HG03342 (cell line): Measurements from ENCODE around the gene XXYLT1.

Experiments used
- ATAC-seq: cut with Tn5 transposase; IDR thresholded peaks from one replicate; pipeline ENCODE4 v1.9.1; 2021; ENCODE audit warnings: mild to moderate bottlenecking, moderate library complexity; ENCODE audit not compliant: unreplicated experiment

XXYLT1 gene

DNA sequence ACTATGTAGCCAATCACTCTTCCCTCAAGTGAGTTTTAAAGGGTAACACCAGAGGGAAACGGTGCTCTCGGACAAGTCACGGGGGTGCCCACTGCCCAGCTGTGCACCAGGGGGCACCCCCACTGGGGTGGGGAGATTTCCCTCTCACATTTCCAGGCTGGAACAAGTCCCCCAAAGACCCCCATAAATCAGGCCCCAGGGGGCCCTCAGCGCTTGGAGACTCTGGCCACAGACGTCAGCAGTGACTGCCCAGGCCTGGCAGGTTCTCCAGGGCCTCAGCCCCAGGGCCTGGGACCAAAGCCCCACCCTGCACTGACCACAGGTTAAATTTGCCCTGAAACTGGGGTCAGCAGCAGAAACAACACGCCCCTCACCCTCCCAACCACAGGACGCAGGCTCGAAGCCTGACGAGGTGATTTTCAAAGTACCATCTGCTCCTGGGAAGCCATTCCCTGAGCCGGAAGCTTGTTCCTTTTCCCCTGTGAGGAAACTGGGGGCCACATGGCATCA, 17.0 kb downstream of the XXYLT1 start:
- no peak for ATAC-seq

DNA sequence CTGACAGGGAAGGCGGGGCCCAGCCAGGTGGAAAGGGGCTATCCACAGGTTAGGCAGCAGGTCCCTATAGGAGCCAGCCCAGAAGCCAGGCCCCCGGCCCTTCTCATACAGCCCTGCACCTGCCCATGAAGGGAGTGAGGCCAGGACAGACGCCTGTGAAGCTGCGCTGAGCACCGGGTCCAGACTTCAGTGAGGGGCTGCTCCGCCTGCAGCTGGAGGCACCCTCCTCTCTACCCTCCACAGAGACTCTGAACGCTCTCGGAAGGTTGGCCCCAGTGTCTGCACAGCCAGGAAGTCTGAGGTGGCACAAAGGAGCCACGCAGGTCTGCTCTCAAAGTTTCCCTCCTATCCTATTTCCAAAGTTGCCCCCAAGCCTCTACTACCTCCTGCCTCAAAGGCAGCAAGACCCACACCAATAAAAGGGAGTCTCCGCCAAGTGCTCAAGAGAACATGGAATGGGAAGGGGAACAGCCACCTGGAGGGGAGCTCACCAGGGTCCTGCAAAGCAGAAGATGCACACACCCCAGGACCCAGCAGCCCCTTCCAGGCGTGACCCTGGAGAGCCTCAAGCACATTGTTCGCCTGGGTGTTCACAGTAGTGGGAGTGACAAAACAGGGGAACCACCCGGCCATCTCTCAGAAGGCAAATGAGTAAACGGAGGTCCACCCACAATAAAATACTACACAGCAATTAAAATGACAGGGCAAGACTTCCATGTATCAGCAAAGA, 19.5 kb downstream of the XXYLT1 start:
- ATAC-seq = no peak

DNA sequence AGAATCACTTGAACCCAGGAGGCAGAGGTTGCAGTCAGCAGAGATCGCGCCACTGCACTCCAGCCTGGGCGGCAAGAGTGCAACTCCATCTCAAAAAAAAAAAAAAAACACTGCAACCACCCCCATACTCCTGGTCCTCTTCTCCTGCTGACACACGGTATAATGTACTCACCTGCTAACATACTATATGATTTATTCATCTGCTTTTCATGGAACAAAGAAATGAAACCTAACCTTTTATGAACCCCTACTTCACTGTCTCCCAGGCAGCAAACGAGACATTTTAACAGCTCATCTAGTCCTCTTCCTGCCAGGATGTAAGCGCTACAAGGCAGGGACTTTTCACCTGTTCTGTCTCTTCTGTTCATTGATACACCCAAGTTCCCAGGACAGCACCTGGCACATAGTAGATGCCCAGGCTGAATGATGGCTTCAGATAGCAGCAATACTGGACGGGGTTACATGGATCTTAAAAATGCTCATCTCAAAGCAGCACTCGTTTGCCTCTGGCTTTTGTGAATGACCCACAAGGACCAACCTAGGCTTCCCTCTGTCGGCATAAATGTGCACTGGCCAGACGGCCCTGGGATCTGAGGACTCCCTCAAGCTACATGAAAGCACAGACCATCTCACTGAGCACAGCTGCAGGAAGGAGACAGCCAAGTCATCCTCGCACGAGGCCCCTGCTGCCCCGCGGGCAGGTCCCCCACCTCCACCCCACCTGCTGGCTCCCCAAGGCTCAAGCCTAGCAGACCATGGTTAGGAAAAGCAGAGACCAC, 20.3 kb downstream of the XXYLT1 start:
- ATAC-seq = no peak

DNA sequence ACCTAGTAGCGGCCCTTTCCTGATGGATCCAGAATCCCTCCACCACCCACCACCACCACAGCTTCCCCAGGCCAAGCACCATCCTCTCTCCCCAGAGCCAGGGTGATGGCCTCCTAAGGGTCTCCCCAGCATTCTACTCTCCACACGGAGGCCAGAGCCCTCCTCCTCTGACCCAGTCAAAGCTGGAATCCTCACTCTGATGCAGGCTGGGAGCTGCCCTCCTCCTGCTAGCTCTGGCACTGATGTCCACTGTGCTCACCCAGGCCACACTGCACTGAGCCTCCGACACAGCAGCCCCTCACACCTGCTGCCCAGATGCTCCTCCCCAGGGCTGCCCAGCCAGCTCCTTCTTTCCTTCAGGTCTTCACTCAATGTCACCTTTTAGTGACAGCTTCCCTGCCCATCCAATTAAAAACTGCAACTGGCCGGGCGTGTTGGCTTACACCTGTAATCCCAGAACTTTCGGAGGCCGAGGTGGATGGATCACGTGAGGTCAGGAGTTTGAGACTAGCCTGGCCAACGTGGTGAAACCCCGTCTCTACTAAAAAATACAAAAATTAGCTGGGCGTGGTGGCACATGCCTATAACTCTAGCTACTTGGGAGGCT, 21.0 kb downstream of the XXYLT1 start:
- no peak for ATAC-seq

DNA sequence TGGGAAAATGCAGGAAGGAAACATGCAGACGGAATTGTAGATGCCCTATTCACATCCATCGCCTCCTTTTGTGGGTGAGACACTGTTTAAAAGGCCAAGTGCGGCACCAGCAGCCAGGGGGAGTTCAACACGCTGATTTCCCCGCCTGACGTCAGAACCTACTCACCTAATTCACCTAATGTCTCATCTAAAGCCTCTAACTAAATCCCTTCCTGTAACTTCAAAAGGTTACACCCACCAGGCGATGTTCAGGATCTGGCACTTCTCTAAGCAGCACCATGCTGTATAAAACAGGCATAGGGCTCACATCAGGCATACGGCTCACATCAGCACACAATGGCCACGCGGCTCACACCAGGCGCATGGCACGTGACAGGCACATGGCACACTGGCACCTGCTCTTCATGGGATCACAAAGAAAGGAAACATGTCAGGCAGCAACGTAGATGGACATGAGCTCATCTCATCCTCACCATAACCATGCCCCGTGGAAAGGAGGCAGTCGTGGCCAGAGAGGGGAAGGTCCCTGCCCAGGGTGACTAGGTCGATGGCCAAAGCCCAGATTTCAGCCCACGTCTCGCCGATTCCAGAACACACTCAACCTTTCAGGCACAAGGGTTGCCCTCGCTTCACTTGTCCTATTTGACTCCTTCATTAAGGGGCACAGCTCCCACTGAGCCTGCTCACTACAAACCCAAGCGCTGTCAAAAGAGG, 21.7 kb downstream of the XXYLT1 start:
- ATAC-seq = no peak

DNA sequence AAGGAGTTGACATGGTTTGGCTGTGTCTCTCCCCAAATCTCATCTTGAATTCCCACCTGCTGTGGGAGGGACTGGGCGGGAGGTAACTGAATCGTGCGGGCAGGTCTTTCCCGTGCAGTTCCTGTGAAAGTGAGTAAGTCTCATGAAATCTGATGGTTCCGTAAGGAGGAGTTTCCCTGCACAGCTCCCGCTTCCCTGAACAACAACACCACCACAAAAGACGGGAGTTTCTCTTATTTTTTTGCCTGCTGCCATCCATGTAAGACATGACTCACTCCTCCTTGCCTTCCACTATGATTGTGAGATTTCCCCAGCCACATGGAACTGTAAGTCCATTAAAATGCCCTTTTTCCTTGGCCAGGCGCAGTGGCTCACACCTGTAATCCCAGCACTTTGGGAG, 22.7 kb downstream of the XXYLT1 start:
- ATAC-seq = no peak

DNA sequence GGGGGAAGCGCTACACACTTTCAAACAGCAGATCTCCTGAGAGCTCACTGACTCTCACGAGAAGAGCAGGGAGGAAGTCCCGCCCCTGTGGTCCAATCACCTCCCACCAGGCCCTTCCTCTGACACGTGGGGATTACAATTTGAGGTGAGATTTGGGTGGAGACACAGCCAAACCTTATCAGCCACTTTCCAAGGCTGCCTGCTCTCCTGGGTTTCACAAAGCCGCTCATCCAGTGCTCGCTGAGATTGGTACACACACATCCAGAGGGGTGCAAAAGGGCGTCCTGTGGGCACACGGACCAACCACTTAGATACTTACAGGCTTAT, 23.1 kb downstream of the XXYLT1 start:
- no peak for ATAC-seq

DNA sequence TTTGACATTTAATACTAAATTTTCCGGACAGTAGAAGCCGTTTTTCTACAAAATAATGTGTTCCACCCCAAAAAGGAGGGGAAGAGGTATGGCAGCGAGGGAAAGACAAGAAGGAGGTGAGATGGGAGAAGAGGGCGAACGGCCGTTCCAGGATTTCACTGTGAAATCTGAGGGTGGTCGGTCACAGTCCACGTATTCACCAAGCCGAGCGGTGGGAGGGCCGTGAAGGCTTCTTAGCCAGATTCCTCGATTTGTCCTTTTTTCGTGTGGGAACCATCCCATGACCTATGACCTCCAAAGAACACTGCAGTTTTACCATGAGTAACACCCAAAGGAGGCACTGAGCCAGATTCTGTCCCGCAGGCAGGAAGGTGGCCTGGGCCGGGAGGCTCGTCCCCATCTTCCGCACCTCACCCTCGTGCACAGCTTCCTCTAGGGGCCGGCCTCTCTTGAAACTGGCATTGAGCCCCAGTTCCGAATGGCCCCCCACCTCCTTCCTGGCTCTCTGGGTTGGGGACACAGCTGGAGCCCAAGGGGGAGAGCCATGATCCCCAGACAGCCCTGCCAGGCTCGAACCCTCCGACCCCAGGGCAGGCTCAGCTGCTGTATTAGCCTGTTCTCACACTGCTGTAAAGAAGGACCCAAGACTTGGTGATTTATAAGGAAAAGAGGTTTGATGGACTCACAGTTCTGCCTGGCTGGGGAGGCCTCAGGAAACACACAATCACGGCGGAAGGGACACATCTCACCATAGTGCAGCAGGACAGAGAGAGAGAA, 23.7 kb downstream of the XXYLT1 start:
- ATAC-seq = no peak

DNA sequence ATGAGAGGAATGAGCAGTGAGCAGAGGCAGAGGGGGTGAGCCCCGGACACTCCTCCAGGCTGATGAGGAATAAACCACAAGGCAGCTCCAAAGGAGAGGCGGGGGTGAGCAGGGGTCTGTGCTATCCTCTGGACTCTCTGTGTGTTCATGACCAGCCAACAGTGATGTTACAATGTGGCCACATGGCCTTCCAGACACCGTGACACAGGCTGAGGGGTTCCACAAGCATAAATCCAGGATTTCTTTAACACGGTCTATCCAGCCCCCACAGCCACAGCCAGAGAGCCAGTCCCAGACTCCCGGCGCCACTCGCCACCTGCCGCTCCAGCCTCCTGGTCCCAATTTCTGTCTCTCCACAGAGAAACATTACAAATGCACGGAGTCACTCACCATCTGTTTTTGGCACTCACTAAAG, 24.4 kb downstream of the XXYLT1 start:
- ATAC-seq = no peak

DNA sequence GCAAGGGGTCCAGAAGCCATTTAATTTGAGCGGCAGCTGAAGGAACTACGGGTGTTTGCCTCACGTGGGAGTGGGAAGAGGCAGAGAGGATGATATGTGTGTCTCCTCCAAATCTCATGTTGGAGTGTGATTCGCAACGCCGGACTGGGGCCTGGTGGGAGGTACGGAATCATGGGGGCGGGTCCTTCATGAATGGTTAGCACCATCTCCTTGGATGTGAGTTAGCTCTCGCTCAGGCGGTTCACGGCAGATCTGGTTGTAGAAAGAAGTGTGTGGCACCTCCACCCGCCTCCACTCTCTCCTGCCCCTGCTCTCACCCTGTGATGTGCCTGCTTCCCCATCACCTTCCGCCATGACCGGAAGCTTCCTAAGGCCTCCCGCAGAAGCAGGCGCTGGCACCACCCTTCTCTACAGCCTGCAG, 25.4 kb downstream of the XXYLT1 start:
- ATAC-seq = no peak

DNA sequence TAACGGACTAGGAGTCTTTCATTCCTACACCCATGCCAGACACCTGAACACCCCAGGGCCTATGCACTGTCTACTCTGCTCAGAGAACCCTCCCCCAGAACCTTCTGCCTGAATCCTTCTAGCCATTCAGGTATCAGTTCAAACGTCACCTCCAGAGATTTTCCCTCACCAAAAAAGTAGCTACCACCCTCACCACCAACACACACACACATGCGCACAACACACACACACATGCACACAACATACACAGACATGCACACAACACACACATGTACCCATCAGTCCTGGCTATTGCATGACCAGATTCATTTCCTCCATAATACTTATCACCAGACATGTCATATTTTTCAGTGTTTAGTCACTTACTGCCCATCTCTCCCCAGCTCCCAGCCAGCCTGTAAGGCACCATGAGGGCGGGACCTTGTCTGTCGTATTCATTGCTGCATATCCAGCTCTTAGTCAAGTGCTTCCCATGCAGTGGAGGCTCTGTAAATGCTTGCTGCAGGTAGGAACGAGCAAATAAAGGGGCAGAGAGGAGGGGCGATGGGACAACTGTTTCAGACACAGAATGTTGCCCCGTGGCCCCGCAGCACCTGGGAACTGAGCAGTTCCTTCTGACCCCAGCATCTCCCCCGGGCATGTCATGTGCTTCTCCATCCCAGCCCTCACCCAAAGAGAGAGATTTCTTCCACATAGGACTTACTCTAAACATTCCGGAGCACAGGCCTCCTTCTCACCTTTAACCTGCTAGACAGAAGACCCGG, 29.2 kb downstream of the XXYLT1 start:
- no peak for ATAC-seq

DNA sequence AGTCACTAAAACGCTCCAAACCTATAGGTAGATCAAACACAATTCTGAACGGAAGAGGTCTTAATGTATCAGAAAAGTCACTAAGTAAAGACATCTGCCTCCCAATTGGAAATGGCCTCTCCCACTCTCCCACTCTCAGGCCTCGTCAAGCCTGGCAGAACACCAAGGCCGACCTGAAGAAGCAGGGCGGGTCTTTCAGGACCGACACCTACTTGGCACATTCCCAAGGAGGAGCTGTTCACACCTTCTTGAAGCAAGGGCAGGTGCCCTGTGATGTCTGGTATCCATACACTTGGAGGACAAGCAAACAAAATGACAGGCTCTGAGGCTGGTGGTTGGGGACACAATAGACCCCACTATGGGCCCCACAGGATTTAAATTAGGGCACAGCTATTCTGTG, 30.0 kb downstream of the XXYLT1 start:
- ATAC-seq = no peak

DNA sequence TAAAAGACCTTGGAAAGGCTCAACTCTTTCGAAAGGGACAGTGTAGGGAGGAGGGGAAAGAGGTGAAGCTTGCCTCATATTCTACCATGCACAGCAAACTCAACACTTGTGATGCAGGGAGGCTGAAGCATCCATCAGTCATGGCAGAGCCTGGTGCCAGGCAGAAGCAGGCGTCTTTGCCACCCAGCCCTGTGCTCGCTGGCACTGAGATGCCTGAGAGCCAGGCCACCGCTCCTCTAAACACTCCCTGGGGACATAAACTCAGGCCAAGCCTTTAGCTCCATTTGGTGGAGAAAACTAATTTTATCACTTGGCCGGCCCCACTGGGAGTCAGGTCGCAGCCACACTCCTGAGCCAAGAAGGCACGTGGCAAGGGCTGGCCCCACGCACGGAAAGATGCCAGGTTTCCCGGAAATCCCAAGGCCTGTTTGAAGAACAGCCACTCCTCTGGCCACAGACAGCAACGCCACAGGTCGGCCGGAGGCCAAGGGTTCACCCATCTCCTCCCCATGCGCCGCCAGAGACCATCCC, 30.7 kb downstream of the XXYLT1 start:
- no peak for ATAC-seq

DNA sequence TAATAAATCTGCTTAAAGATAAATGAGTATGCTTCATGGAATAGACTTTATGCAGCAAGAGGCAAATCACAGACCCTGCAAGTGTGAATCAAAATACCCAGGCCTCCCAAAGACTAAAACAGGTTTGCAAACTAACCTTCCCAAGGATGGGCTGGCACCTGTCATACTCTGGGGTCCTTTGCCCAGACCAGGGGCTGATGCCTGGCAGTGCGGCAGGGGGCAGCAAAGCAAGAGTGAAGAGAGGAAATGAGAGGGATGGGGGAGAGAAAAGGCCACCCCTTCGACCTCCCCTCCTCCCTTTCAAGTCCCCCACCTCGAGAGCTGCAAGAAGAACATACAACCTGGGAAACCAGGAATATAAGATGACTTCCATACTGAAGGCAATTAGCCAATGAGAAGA, 31.8 kb downstream of the XXYLT1 start:
- ATAC-seq = no peak

DNA sequence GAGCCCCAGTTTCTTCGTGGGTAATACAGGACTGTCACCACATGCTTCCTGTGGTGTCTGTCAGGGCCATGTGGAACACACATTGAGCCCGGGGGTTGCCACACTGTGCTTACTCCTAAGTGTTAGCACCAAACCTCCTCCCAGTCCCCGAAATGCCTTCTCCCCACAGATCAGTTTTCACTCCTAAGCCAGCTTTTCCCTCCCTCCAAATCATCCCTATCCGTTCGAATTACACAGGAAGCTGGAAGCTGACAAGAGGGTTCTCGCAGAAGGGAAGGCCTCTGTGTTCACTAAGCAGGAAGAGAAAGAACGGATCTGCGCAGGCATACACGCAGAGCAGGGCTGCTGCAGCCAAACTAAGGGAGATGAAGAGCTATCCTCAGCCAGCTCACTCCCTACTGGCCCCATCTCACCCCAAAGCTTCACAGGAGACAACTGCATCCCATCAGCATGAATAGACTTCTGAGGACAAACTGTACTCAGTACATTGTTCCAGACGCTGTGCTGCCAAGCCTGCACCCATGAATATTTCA, 32.3 kb downstream of the XXYLT1 start:
- no peak for ATAC-seq

DNA sequence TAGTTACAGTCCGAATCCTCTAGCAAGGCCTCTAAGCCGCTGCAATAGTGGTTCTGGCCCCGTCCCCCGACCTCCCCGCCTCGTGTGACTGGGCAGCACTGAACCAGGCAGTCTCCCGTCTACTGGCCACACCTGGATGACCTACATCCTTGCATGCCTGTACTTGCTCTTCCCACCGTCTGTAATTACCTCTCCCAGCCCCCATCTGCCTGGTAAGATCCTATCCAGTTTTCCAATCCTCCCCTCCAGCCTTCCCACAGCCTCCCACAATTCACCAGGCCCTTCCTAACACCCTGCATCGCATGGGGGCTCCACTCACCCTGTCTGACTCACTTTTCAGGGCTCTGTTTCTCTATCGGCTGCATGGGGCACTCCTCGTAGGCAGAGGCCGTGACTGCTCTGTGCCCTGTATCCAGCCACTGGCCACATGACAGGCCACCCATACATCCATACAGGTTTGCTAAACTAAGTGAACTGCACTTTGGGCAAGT, 32.8 kb downstream of the XXYLT1 start:
- no peak for ATAC-seq

DNA sequence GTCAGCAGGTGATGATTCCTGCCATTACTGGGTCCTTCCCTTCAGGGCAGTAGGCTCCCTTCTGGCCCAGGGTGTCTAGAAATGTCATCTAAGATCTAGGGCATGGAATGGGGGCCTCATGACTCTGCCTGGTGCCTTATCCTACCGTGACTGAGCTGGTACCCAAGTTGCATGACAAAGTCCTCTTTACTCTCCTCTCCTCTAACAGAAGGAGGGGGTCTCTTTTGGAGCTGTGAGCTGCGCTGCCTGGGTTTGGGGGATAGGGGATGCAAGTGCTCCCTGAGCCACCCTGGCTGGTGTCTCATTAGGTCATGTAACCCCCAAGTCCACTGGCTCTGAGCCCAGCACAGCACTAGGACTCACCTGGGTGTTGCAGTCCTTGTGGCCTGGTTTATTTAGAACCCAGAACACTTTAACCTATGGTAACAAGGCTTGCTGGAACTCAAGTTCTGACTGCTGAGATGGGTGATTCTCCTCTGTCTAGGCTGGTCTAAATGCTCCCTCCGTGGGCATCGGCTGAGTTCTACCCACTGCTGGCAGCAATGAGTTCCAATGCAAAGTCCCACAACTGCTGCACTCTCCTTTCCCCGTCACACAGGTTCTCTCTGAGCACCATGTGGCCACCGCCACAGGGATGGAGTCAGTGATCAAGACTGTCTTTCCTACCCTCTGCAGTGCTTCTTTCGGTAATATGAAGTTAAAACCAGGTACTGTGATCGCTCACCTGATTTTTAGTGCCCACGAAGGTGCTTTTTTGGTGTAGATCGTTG, 34.0 kb downstream of the XXYLT1 start:
- no peak for ATAC-seq

DNA sequence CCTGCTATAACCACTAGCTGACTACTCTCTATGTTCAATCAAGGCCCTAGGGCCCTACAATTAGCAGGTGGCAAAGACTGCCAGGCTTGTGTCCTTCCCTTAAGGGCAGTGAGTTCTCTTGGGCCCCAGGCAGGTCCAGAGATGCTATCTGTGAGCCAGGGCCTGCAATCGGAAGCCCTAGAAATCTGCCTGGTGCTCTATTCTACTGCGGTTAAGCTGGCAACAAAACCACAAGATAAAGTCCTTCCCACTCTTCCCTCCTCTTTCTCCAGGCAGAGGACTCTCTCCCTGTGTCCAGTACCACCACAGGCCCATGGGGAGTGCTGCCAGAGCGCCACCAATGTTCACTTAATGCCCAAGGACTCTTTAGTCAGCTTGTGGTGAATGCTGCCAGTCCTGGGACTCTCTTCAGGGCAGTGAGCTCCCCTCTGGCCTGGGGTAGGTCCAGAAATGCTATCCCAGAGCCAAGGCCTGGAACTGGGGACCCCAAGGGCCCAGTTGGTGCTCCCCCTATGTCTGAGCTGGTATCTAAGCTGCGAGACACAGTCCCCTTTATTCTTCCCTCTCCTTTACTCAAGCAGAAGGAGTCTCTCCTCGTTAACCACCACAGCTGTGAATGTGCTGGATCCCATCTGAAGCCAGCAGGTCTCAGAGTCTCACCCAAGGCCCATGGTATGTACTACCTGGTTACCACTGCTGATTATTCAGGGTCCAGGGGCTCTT, 34.7 kb downstream of the XXYLT1 start:
- ATAC-seq = no peak
